Astrocyte of the spinal cord (primary cell): Measurements from ENCODE around the gene PCYT1B.
"Not testable (repeated sequence)": the region's sequence is repeated elsewhere in the genome, so short reads cannot be mapped to it uniquely, and the experiment has no call there.

Experiments used
- DNase-seq: peaks from one replicate; pipeline ENCODE4 v3.0.0; 2011; ENCODE audit warnings: low read depth, low spot score
- H3K4me3 ChIP-seq: 2 replicates; pipeline ENCODE4 v1.5.1; 2011; ENCODE audit warnings: low read depth, mild to moderate bottlenecking, low read length, moderate library complexity
- CTCF ChIP-seq: IDR thresholded peaks from 2 replicates; pipeline ENCODE4 v1.5.1; 2012; ENCODE audit warnings: low read depth, mild to moderate bottlenecking, low read length, inconsistent platforms
- in situ Hi-C: cut with HindIII; loops from 2 replicates; pipeline ENCODE4 v1.10.0; 2017; ENCODE audit warnings: low sequenced_read_pairs

PCYT1B gene

GRCh38 chrX:24661292-24661691, 14.1 kb upstream of the PCYT1B start:
- in situ Hi-C loops: no loop called here
- DNase-seq: no peak
- no peak for TF ChIP-seq CTCF
- H3K4me3 ChIP-seq: no peak overlapping the region

- TF ChIP-seq CTCF: no peak
- no peak overlapping the region for H3K4me3 ChIP-seq
- in situ Hi-C loops: no loop called here
- DNase-seq: no peak
Observed at GRCh38 chrX:24659646-24660045, 12.5 kb upstream of the PCYT1B start.

GRCh38 chrX:24659106-24659505, 12.0 kb upstream of the PCYT1B start:
- no peak for DNase-seq
- in situ Hi-C loops: no loop called here
- no peak for TF ChIP-seq CTCF
- no peak overlapping the region for H3K4me3 ChIP-seq

- TF ChIP-seq CTCF: no peak
- in situ Hi-C loops: no loop called here
- H3K4me3 ChIP-seq: no peak overlapping the region
- DNase-seq: no peak
Observed at GRCh38 chrX:24658421-24658820, 11.3 kb upstream of the PCYT1B start.

- no peak for TF ChIP-seq CTCF
- H3K4me3 ChIP-seq: no peak overlapping the region
- no peak for DNase-seq
- in situ Hi-C loops: no loop called here
Observed at GRCh38 chrX:24657671-24658386, 10.7 kb upstream of the PCYT1B start.

- in situ Hi-C loops: not testable (repeated sequence)
Observed at GRCh38 chrX:24655679-24656078, 8.5 kb upstream of the PCYT1B start.

GRCh38 chrX:24651783-24652182, 4.6 kb upstream of the PCYT1B start:
- in situ Hi-C loops: no loop called here
- TF ChIP-seq CTCF: no peak
- no peak overlapping the region for H3K4me3 ChIP-seq
- no peak for DNase-seq

More at GRCh38 chrX:24655679-24656078, 8.5 kb upstream of the PCYT1B start:
- not testable (repeated sequence) for DNase-seq, H3K4me3 ChIP-seq
